ENCODE results near the gene SSTR3.

Gene SSTR3

DNA sequence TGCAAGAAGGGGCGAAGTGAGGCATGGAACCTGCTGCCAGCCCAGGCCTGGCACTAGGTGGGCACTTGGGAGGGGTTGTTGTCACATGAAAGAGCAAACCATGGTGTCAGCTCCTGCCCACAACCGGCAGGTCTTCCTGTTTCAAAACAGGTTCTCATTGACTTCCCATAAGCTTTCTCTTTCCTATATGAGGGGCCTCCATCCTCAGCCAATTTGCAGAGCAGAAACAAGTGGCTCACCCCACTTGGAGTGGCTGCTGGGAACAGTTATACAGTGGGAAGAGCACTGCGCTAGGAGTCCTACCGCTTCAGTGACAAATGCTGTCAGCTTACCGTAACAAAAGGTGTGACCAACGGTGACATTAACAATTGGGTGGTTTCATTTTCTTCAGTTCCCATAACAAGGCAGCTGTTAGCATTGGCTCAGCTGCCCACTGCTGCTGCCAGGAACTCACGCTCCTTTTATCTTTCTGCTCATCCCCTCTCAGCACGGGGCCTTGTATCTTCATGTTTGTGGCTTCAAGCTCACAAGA, 10.2 kb upstream of the SSTR3 start:
- TF ChIP-seq, protein P1, sequence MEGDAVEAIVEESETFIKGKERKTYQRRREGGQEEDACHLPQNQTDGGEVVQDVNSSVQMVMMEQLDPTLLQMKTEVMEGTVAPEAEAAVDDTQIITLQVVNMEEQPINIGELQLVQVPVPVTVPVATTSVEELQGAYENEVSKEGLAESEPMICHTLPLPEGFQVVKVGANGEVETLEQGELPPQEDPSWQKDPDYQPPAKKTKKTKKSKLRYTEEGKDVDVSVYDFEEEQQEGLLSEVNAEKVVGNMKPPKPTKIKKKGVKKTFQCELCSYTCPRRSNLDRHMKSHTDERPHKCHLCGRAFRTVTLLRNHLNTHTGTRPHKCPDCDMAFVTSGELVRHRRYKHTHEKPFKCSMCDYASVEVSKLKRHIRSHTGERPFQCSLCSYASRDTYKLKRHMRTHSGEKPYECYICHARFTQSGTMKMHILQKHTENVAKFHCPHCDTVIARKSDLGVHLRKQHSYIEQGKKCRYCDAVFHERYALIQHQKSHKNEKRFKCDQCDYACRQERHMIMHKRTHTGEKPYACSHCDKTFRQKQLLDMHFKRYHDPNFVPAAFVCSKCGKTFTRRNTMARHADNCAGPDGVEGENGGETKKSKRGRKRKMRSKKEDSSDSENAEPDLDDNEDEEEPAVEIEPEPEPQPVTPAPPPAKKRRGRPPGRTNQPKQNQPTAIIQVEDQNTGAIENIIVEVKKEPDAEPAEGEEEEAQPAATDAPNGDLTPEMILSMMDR (IDR thresholded peaks at IDR 0.05): no peak
- intact Hi-C loops (cut with DNase I; ENCODE audit: low total_unique reads): no loop called here
- H3K27ac ChIP-seq: no peak overlapping the region

DNA sequence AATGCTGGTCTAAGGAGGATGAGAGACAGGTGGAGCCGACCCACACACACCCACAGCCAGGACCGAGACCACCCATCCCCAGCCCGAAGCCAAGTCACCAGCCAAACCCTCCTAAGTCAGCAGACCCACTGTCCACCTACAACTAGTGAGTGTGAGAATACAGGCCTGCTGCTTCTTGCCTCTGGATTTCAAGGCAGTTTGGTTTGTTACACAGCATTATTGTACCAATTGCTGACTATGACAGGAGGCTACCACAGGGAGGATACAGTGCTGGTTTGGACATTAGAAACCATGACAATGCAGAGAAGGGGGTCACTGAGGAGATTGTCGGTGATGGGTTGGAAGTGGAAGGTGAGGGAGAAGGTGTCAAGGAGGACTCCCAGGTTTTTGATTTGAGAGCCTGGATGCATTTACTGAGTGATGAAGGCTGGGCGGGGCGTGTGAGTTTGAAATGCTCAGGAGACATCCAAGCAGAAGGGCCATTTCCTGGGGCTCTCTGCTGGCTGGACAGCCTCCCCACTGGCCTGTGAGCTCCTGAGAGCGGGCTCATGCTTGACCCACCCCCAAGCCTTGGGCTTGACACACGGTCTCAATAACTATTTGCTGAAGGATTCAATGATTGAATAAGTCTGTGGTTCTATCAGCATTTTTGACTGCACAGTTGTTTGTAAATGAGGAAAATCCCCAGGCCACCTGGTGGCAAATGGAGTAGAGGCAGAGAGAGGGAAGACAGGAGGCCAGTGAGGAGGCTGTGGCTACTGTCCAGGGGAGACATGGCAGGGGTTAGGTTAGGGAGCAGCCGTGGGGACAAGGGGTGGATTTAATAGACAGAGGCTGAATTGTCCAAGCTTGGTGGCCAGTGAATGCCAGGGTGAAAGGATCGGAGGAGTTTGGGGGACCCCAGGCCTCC, 9.4 kb upstream of the SSTR3 start:
- TF ChIP-seq, protein P1 (IDR thresholded peaks at IDR 0.05): no peak
- intact Hi-C loops (cut with DNase I; ENCODE audit: low total_unique reads): no loop called here
- H3K27ac ChIP-seq: no peak overlapping the region
- H3K4me1 ChIP-seq: no peaks in the 10 kb centered on the region
- DNase-seq: no peak
- H3K9me3 ChIP-seq: no peaks in the 10 kb centered on the region
- peaks cover 0 to 37% of the 10 kb centered on the region in 2 donors for H3K27me3 ChIP-seq
- H3K4me3 ChIP-seq: no peak overlapping the region
- no peaks in the 10 kb centered on the region for H3K36me3 ChIP-seq

More for the DNA sequence above, 10.2 kb upstream of the SSTR3 start:
- no peak overlapping the region for H3K4me3 ChIP-seq
- H3K27me3 ChIP-seq: peaks cover 0 to 37% of the 10 kb centered on the region in 2 donors
- no peak for DNase-seq
- H3K4me1 ChIP-seq: no peaks in the 10 kb centered on the region
- no peaks in the 10 kb centered on the region for H3K36me3 ChIP-seq
- H3K9me3 ChIP-seq: no peaks in the 10 kb centered on the region

DNA sequence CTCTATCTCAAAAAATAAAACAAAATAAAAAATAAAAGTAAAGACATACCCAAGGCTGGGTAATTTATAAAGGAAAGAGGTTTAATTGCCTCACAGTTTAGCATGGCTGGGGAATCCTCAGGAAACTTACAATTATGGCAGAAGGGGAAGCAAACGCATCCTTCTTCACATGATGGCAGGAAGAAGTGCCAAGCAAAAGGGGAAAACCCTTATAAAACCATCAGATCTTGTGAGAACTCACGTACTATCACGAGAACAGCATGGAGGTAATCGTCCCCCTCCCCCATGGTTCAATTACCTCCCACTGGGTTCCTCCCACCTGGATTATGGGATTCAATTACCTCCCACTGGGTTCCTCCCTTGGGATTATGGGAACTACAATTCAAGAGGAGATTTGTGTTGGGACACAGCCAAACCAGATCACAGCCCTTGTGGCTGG, 8.3 kb upstream of the SSTR3 start:
- TF ChIP-seq, protein P1 (IDR thresholded peaks at IDR 0.05): no peak
- DNase-seq: no peak
- H3K4me3 ChIP-seq: no peak overlapping the region
- H3K36me3 ChIP-seq: no peaks in the 10 kb centered on the region
- peaks cover 0 to 33% of the 10 kb centered on the region in 2 donors for H3K27me3 ChIP-seq
- H3K9me3 ChIP-seq: no peaks in the 10 kb centered on the region
- no peaks in the 10 kb centered on the region for H3K4me1 ChIP-seq
- intact Hi-C loops (cut with DNase I; ENCODE audit: low total_unique reads): no loop called here
- no peak overlapping the region for H3K27ac ChIP-seq

DNA sequence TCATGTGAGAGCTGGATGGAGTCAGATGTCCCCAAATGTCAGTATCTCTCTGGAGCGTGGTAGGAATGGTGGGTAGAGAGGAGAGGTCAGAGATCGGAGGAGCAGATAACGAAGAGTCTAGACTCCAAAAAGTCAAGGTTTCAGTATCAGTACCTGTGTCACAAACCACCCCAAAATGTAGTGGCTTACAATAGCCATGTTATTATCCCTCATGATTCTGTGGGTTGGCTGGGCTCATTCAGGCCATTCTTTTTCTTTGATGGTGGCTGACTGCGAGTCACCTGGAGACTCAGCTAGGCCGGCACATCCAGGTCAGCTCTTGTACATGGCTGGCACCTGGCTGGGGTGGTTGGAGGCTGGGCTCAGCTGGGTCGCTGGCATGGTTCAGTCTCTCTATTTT, 7.3 kb upstream of the SSTR3 start:
- TF ChIP-seq, protein P1 (IDR thresholded peaks at IDR 0.05): no peak
- Histone ChIP-seq H3K36me3 (no peaks in the 10 kb centered on the region), H3K4me1 (no peaks in the 10 kb centered on the region), H3K4me3 (no peak overlapping the region), H3K27me3 (peaks cover 0 to 37% of the 10 kb centered on the region in 2 donors), H3K9me3 (no peaks in the 10 kb centered on the region), H3K27ac (no peak overlapping the region)
- intact Hi-C loops (cut with DNase I; ENCODE audit: low total_unique reads): no loop called here
- DNase-seq: no peak

DNA sequence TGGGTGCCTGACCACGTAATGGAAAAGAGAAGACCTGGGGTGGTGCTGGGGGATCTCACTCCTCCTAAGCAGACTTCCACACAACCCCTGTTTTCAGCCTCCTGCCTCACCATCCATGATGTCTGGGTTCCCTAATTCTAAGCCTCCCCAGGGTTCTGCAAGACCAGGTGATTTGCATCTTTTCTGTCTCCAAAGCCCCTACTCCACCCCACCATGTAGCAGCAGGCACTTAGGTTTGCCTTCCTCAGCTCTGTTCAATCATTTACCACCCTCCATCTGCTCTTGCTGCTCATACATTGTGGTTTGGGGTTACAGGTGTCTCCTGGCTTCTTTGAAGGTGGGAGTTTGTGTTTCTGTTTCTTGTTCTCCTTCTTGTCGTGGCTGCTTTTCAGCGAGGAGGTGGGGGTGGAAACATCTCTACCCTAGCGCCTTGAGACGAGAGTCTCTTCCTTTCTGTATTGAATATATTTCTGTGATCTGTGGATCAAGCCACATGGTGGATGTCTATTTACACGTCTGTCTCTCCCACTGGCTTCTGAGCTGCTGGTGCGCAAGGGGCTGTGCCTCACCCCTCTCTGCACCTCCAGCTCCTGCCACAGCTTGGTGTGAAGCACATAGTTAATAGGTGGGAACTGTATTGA, 6.6 kb upstream of the SSTR3 start:
- Histone ChIP-seq H3K27ac (no peak overlapping the region), H3K36me3 (no peaks in the 10 kb centered on the region), H3K4me3 (no peak overlapping the region), H3K27me3 (peaks cover 0 to 43% of the 10 kb centered on the region in 2 donors), H3K9me3 (no peaks in the 10 kb centered on the region), H3K4me1 (no peaks in the 10 kb centered on the region)
- DNase-seq: no peak
- TF ChIP-seq, protein P1 (IDR thresholded peaks at IDR 0.05): no peak
- intact Hi-C loops (cut with DNase I; ENCODE audit: low total_unique reads): no loop called here

Measured in tibial artery (tissue), 4 donors.